OCI-LY3 (cell line): Measurements from ENCODE around the gene PLIN4.

Experiments used
- H2AFZ ChIP-seq: fragments of 200-600, 300-600 bp; shearing (Covaris generic); 2 replicates; pipeline ENCODE4 v1.6.0; 2014; ENCODE audit warnings: antibody characterized with exemption, low read depth, low read length
- H3K27ac ChIP-seq: fragments of 200-600, 300-600 bp; sonication (generic); 2 replicates; pipeline ENCODE4 v1.5.1; 2014; ENCODE audit warnings: mild to moderate bottlenecking, low read length, moderate library complexity, mixed read lengths
- H3K27me3 ChIP-seq: fragments of 200-600, 300-600 bp; sonication (generic); 2 replicates; pipeline ENCODE4 v1.6.1; 2014; ENCODE audit warnings: low read depth, low read length, mixed read lengths
- H3K36me3 ChIP-seq: fragments of 200-600, 300-600 bp; sonication (generic); replicated peaks from 2 replicates; pipeline ENCODE3; 2014; ENCODE audit warnings: low read depth, low read length, mixed read lengths
- H3K4me1 ChIP-seq: fragments of 300-600, 200-600 bp; sonication (generic); 2 replicates; pipeline ENCODE4 v1.6.1; 2014; ENCODE audit warnings: low read length, mixed read lengths
- H3K4me2 ChIP-seq: fragments of 200-600, 300-600 bp; sonication (generic); 2 replicates; pipeline ENCODE4 v1.6.1; 2014; ENCODE audit warnings: low read length, mixed read lengths
- H3K4me3 ChIP-seq: fragments of 300-600, 200-600 bp; sonication (generic); 2 replicates; pipeline ENCODE4 v1.5.1; 2014; ENCODE audit warnings: antibody characterized with exemption, mild to moderate bottlenecking, low read length, moderate library complexity
- H3K79me2 ChIP-seq: fragments of 300-600, 200-600 bp; shearing (Covaris generic); 2 replicates; pipeline ENCODE4 v1.6.1; 2014; ENCODE audit warnings: mild to moderate bottlenecking, low read length, mixed read lengths
- H3K9ac ChIP-seq: fragments of 300-600, 200-600 bp; shearing (Covaris generic); 2 replicates; pipeline ENCODE4 v1.6.0; 2014; ENCODE audit warnings: mild to moderate bottlenecking, low read length, moderate library complexity
- H3K9me3 ChIP-seq: fragments of 200-600, 300-600 bp; shearing (Covaris generic); 2 replicates; pipeline ENCODE4 v1.6.1; 2014; ENCODE audit warnings: low read length, mixed read lengths; ENCODE audit not compliant: insufficient read depth
- H4K20me1 ChIP-seq: fragments of 200-600, 300-600 bp; sonication (generic); 2 replicates; pipeline ENCODE4 v1.6.1; 2016; ENCODE audit warnings: low read length, mixed read lengths; ENCODE audit not compliant: insufficient read depth
- CTCF ChIP-seq: fragments of 200-600, 300-600 bp; sonication (generic); IDR thresholded peaks from 2 replicates; pipeline ENCODE4 v1.5.1; 2014; ENCODE audit warnings: antibody characterized with exemption, low read length, low read depth
- EZH2phosphoT487 ChIP-seq: fragments of 200-600 bp; shearing (Covaris generic); IDR thresholded peaks from 2 replicates; pipeline ENCODE4 v1.6.1; 2018; ENCODE audit warnings: antibody characterized with exemption, mixed run types, low read depth

The PLIN4 gene

DNA sequence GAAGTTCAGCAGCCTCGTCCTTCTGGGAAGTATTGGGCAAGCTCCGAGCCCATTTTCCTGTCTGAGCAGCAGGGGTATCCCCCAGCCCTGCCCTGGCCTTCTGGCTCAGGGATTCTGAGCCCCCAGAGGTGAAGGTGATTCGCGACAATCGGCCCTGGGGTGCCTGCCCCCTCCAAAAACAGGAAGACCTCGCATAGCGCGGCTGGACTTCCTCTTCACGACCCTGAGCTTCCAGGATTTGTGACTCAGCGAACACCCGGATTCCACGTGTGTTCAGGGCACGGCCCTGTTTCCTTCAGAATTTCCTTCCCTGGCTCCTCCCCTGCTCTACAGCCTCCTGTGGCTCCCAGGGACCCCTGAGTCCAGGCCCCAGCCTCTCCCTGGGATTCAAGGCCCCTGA, 41.3 kb upstream of the PLIN4 start, which contains the start of gene SEMA6B:
TSS of gene SEMA6B (minus strand) at position 116 of the 400 bp plus-strand sequence. CDS start 1,227 bp downstream, outside the sequence.
- Histone ChIP-seq H3K27ac (no peak within 1 kb of the TSS), H3K4me1 (no peaks in the 10 kb centered on the region), H3K4me3 (no peak within 1 kb of the TSS), H3K36me3 (peaks cover 16% of the 10 kb centered on the region), H3K4me2 (no peak within 1 kb of the TSS), H2AFZ (no peak within 1 kb of the TSS), H3K9me3 (no peaks in the 10 kb centered on the region), H3K27me3 (no peaks in the 10 kb centered on the region), H3K79me2 (no peaks in the 10 kb centered on the region), H3K9ac (no peak within 1 kb of the TSS), H4K20me1 (peaks cover 4% of the 10 kb centered on the region; the same call in 1 of the 2 replicates)
- TF ChIP-seq CTCF (no peak), EZH2phosphoT487 (no peak)

- H2AFZ ChIP-seq, result no peak overlapping the region
- no peak overlapping the region for H3K27ac ChIP-seq
- no peak overlapping the region for H3K9ac ChIP-seq
- peak overlapping the region; percentile 39 for H3K4me2 ChIP-seq
- H4K20me1 ChIP-seq, result peaks cover 4% of the 10 kb centered on the region; the same call in 1 of the 2 replicates
- no peak for TF ChIP-seq EZH2phosphoT487
- peak; percentile 80 for TF ChIP-seq CTCF
- no peak overlapping the region for H3K4me3 ChIP-seq
- peaks cover 26% of the 10 kb centered on the region for H3K36me3 ChIP-seq
- H3K9me3 ChIP-seq, result no peaks in the 10 kb centered on the region
- H3K79me2 ChIP-seq, result no peaks in the 10 kb centered on the region
- no peaks in the 10 kb centered on the region for H3K27me3 ChIP-seq
- no peaks in the 10 kb centered on the region for H3K4me1 ChIP-seq
These were observed 40.0 kb upstream of the PLIN4 start for GRCh38 chr19:4557971-4558941.

GRCh38 chr19:4557144-4557970, 39.1 kb upstream of the PLIN4 start:
- Histone ChIP-seq H3K9me3 (no peaks in the 10 kb centered on the region), H3K27me3 (no peaks in the 10 kb centered on the region), H3K36me3 (peaks cover 35% of the 10 kb centered on the region), H2AFZ (no peak overlapping the region), H3K4me1 (no peaks in the 10 kb centered on the region), H4K20me1 (peaks cover 4% of the 10 kb centered on the region; the same call in 1 of the 2 replicates), H3K79me2 (no peaks in the 10 kb centered on the region), H3K9ac (no peak overlapping the region), H3K4me2 (no peak overlapping the region), H3K4me3 (no peak overlapping the region), H3K27ac (no peak overlapping the region)
- TF ChIP-seq EZH2phosphoT487 (no peak), CTCF (peak; percentile 35)
